ENCODE results near the gene BCL3.

BCL3 gene

GRCh38 chr19:44806291-44806690 is 57.8 kb downstream of the BCL3 start:
- TF ChIP-seq CTCF (IDR thresholded peaks at IDR 0.05; ENCODE audit: insufficient read depth, low read depth, low read length, missing control alignments) = no peak
- H3K4me3 ChIP-seq (ENCODE audit: low read length) = no peak overlapping the region
- DNase-seq (ENCODE audit: low read depth) = peak; percentile 26

- H3K4me3 ChIP-seq (ENCODE audit: low read length) = no peak overlapping the region
- TF ChIP-seq CTCF (IDR thresholded peaks at IDR 0.05; ENCODE audit: insufficient read depth, low read depth, low read length, missing control alignments) = no peak
- peak; percentile 95 for DNase-seq (ENCODE audit: low read depth)
Measured at GRCh38 chr19:44807162-44807561, 58.7 kb downstream of the BCL3 start.

- peak; percentile 20 for TF ChIP-seq CTCF (IDR thresholded peaks at IDR 0.05; ENCODE audit: insufficient read depth, low read depth, low read length, missing control alignments)
- DNase-seq (ENCODE audit: low read depth) = peak; percentile 51
- H3K4me3 ChIP-seq (ENCODE audit: low read length) = no peak overlapping the region
Measured at GRCh38 chr19:44807652-44808462, 59.3 kb downstream of the BCL3 start.

GRCh38 chr19:44808463-44809371 is 60.2 kb downstream of the BCL3 start, which contains the start of gene BCAM:
BCAM (plus strand) TSS chr19:44809103; CDS start chr19:44809125, 22 bp downstream.
- peak within 1 kb of the TSS; percentile 58 for H3K4me3 ChIP-seq (ENCODE audit: low read length)
- peak; percentile 34 for DNase-seq (ENCODE audit: low read depth)
- TF ChIP-seq CTCF (IDR thresholded peaks at IDR 0.05; ENCODE audit: insufficient read depth, low read depth, low read length, missing control alignments) = no peak

Measured in epithelial cell of esophagus (primary cell).